GM12874 (cell line): ENCODE results near the gene PCGF2.

Experiments used
- TF ChIP-seq, protein P1 (sequence below): IDR thresholded peaks from 2 replicates; pipeline ENCODE4 v1.5.1; 2011; ENCODE audit warnings: low read depth, mild to moderate bottlenecking, control low read depth, low read length, moderate library complexity; ENCODE audit not compliant: insufficient read depth

Gene PCGF2

GRCh38 chr17:38709104-38709820, 38.9 kb downstream of the PCGF2 start:
- TF ChIP-seq, protein P1, sequence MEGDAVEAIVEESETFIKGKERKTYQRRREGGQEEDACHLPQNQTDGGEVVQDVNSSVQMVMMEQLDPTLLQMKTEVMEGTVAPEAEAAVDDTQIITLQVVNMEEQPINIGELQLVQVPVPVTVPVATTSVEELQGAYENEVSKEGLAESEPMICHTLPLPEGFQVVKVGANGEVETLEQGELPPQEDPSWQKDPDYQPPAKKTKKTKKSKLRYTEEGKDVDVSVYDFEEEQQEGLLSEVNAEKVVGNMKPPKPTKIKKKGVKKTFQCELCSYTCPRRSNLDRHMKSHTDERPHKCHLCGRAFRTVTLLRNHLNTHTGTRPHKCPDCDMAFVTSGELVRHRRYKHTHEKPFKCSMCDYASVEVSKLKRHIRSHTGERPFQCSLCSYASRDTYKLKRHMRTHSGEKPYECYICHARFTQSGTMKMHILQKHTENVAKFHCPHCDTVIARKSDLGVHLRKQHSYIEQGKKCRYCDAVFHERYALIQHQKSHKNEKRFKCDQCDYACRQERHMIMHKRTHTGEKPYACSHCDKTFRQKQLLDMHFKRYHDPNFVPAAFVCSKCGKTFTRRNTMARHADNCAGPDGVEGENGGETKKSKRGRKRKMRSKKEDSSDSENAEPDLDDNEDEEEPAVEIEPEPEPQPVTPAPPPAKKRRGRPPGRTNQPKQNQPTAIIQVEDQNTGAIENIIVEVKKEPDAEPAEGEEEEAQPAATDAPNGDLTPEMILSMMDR: no peak

- TF ChIP-seq, protein P1: no peak
Observed at GRCh38 chr17:38707678-38708351, 40.3 kb downstream of the PCGF2 start.

GRCh38 chr17:38706505-38707216, 41.5 kb downstream of the PCGF2 start:
- TF ChIP-seq, protein P1: no peak

DNA sequence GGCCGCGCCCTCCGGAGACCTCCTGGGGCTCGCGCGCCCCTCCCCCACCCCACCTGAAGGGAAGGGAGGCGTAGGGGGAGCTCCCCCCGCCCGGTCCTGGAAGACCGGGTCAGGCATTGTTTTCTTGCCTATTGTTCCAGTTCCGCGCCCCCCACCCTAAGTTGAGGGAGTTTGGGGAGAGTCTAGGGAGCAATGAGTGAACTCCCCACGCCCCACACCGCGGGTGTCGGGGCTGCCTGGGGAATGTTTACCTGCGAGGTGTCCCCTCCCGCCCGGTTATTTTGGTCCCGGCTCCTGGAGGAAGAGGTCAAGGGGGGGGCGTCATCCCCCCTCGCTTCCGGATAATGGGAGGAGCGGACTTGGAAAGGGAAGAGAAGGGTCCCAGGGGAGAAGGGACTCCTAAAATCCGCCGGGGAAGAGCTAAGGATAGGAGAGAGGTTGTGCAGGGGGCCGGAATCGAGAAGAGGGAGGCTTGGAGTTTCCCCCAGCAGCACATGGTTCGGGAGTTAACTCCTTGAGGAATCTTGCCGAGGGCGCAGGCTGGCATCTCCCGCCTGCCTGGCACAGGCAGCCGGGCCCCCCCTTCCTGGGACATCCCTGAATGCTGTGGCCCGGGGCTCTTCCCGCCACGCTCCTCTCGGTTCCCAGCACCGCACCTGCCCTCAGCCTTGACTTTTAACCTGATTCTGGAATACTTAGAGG, 42.2 kb downstream of the PCGF2 start:
- TF ChIP-seq, protein P1: no peak

DNA sequence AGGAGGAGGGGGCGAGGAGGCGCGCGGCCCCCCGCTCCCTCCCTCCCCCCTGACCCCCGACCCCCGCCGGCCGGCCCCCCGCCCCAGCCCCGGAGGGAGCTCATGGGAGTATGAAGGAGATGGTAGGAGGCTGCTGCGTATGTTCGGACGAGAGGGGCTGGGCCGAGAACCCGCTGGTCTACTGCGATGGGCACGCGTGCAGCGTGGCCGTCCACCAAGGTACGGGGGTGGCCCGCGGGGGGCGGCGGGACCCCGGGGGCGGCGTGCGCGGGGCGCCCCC, 42.7 kb downstream of the PCGF2 start:
- TF ChIP-seq, protein P1: no peak

DNA sequence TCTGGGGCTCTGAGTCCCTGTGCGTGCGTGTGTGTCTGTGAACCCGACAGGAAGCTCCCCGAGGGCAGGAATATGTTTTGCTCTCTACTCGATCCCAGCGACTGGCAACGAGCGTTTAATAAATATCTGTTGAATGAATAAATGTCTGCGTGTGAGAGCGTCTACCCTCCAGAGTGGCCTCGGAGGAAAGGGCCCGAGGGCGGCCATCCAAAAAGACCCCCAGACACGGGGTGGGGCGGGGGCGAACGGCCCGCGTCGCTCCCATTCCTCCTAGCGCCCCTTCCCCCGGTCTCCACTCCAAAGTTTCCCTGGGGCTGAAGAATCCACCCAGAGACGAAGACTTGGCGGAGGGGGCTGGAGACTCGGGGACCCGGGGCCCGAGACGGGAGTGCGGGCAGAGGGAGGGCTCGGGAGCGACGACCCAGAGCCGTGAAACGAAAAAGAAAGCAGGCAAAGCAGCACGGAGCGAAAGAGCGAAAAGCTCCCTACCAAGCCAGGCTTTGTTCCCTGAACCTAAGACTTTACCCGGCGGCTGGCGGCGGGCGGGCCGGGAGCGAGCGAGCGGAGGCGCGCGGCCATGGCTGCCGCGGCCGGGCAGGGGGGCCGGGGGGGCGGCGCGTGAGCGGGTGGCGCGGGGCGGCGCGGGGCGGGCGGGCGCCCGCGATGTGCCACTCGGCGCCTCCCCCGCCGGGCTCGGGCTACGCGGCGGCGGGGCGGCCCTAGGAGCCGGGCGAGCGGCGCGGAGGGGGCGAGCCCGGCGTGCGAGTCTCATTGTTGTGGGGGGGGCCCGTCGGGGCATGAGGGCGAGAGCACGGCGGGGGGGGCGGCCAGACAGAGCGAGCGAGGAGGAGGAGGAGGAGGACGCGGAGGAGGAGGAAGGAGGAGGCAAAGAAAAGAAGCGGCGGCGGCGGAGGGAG, 43.3 kb downstream of the PCGF2 start, which contains the start of gene MLLT6:
TSS of gene MLLT6 (plus strand) at position 668 of the 917 bp plus-strand sequence. CDS start 360 bp downstream, outside the sequence.
- TF ChIP-seq, protein P1: no peak
